Measurements from ENCODE around the gene TWF1.
A peak's percentile ranks its signal among the peaks of the same experiment; 100 is the strongest.
"Not testable (repeated sequence)": the region's sequence is repeated elsewhere in the genome, so short reads cannot be mapped to it uniquely, and the experiment has no call there.

Gene TWF1

DNA sequence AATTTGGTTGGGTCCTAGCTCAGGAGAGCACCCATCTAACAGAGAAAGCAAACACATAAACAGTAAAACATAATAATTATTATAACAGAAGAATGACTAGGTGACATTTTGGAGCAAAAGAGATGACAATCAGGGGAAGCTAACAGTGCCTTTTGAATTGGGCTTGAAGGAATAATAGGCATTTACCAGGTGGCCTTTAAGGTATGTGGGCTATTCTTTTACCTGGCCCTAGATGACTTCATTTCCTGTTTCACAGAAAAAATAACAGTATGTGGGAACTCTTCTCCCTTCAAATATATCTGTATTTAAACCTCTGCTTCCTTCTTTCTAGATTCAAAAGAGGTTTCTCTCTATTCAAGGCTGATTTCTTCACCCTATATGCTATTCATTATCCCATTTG is 43.5 kb downstream of the TWF1 start:
- TF ChIP-seq, protein P1, sequence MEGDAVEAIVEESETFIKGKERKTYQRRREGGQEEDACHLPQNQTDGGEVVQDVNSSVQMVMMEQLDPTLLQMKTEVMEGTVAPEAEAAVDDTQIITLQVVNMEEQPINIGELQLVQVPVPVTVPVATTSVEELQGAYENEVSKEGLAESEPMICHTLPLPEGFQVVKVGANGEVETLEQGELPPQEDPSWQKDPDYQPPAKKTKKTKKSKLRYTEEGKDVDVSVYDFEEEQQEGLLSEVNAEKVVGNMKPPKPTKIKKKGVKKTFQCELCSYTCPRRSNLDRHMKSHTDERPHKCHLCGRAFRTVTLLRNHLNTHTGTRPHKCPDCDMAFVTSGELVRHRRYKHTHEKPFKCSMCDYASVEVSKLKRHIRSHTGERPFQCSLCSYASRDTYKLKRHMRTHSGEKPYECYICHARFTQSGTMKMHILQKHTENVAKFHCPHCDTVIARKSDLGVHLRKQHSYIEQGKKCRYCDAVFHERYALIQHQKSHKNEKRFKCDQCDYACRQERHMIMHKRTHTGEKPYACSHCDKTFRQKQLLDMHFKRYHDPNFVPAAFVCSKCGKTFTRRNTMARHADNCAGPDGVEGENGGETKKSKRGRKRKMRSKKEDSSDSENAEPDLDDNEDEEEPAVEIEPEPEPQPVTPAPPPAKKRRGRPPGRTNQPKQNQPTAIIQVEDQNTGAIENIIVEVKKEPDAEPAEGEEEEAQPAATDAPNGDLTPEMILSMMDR (conservative IDR thresholded peaks at IDR 0.05; ENCODE audit: low read depth), result no peak
- no peak overlapping the region for H3K27ac ChIP-seq
- ChIA-PET POLR2A (ENCODE audit: low non-redundant PET) (no interaction called here), CTCF (interaction anchor here (0.5 to 1.0 kb wide), 4 partner anchors 38 to 1339 kb away, joined by 3 to 4 read pairs (median 4); no protein-coding TSS in a partner anchor)
- no peak for DNase-seq (ENCODE audit: low spot score)

DNA sequence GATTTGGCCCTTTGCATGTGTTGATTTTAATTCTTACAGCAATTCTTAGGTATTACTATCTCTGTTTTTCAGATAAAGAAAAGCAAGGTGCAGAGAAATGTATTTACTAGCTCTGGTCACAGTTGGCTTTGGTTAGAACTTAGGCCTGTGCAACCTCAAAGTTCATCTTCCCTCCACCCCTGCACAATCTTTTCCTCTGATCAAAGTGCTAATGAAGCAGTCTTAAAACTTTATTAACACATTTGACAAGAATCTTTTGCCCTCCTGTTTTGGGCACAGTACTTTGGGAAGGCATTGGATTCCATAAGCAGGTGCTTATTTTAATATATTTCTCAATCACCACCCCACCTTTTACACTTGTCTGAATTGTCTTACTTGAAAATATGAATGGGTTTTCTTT is 44.6 kb downstream of the TWF1 start:
- CTCF ChIA-PET, result no interaction called here
- TF ChIP-seq, protein P1 (conservative IDR thresholded peaks at IDR 0.05; ENCODE audit: low read depth), result no peak
- POLR2A ChIA-PET (ENCODE audit: low non-redundant PET), result no interaction called here
- H3K27ac ChIP-seq, result no peak overlapping the region
- no peak for DNase-seq (ENCODE audit: low spot score)

DNA sequence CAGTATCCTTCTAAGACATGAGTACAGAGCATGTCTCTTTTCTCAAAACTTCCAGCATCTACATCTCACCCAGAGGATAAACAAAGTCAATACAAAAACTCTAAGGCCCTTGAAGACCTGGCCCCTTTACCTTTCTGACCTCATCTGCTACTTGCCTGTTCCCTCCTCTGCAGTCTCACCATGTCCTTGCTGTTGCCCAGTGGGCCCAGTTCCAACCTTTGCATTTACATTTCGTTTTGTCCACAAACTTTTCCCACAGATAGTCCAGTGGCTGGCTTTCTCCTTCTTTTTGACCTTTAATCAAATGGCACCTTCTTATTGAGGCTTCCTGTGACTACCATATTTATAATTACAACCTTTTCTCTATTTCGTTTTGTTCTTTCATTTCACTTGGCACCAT is 45.7 kb downstream of the TWF1 start:
- H3K27ac ChIP-seq, result no peak overlapping the region
- ChIA-PET POLR2A (ENCODE audit: low non-redundant PET) (no interaction called here), CTCF (interaction anchor here (0.6 to 2.2 kb wide), 3 partner anchors 123 to 1102 kb away, joined by 3 to 6 read pairs (median 3); no protein-coding TSS in a partner anchor)
- no peak for DNase-seq (ENCODE audit: low spot score)
- TF ChIP-seq, protein P1 (conservative IDR thresholded peaks at IDR 0.05; ENCODE audit: low read depth), result no peak

DNA sequence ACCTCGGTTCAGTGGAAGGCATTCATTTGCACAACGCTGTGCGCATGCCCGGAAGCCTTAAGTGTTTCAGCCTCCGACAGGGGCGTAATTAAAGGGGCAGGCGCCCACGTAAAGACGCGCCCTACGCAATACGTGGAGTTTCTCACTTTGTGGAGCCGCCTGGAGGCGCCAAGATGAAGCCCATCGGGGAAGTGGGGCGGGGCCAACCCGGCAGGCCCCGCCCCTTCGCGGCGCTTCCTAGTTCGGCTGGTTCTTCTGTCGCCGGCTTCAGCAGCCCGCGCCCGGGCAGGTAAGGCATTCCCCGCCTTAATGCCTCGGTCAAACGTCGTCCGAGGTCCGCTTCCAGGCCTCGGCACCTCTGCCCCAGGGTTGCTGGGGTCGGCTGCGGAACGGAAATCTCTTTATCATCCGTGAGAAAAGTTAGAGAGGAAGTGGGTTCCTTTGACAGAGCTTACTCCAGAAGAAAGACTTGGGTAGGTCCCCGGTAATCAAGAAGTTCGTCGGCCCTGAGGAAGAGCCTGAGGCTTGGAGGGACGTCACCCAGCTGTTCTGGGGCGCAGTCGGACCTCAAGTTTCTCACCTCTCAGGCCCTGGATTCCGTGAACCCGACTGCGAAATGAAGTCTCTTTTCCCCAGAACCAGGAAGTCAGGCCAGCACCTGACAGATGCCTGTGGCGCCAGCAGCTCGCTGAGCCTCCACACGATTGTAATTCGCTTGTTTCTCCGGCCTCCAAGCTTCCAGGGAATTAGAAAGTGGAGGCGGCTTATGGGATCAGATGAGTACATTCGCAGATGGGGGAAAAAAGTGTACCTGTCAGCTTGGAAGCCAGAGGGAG is 47.2 kb downstream of the TWF1 start, which contains the start of the genes IRAK4 and PUS7L:
Gene IRAK4, plus strand, starts transcription at position 224 of the 836 bp plus-strand sequence. CDS start 9,161 bp downstream, outside the sequence.
Gene PUS7L, minus strand, starts transcription at position 63 of the 836 bp plus-strand sequence. CDS start 3,545 bp downstream, outside the sequence.
- POLR2A ChIA-PET (ENCODE audit: low non-redundant PET), result interaction anchor here (0.6 kb wide), 1 partner anchor 765 kb away, joined by 3 read pairs; no protein-coding TSS in a partner anchor

DNA sequence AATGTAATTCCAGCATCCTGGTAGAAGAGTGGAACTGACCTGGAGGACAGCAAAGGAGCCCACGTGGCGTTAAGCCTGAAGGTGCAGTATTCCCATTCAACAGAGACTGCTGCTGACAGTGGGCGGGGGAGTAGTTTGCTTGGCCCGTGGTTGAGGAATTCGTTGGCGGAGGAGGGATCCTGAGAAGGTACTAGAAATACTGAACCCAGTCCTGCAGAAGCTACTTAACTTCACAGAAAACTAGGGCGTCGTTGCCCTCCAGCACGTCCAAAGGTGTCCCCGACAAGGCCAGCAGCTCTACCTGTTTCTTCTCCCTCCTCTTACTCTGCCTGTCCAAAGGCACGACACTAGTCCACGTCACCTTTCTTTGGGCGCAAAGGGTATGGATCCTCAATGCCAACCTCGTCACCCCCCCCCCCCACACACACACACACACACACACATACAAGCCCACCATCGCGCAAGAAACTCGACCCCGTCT is 47.8 kb downstream of the TWF1 start:
- DNase-seq (ENCODE audit: low spot score), result peak; percentile 55
- peak overlapping the region; percentile 89 for H3K27ac ChIP-seq
- CTCF ChIA-PET, result interaction anchor here (0.8 to 2.2 kb wide), 2 partner anchors 126 to 128 kb away, joined by 6 read pairs; no protein-coding TSS in a partner anchor
- TF ChIP-seq, protein P1 (conservative IDR thresholded peaks at IDR 0.05; ENCODE audit: low read depth), result no peak
- POLR2A ChIA-PET (ENCODE audit: low non-redundant PET), result no interaction called here

More for the DNA sequence above, 47.2 kb downstream of the TWF1 start, which contains the start of the genes IRAK4 and PUS7L:
- DNase-seq (ENCODE audit: low spot score), result peak; percentile 95
- peak within 1 kb of the TSS; percentile 89 for H3K27ac ChIP-seq
- TF ChIP-seq, protein P1 (conservative IDR thresholded peaks at IDR 0.05; ENCODE audit: low read depth), result peak; percentile 29; the same call in 1 of the 2 replicates
- CTCF ChIA-PET, result interaction anchor here (0.6 to 2.2 kb wide), 5 partner anchors 47 to 128 kb away, joined by 3 to 6 read pairs (median 4); partner anchors contain the start of gene TWF1

DNA sequence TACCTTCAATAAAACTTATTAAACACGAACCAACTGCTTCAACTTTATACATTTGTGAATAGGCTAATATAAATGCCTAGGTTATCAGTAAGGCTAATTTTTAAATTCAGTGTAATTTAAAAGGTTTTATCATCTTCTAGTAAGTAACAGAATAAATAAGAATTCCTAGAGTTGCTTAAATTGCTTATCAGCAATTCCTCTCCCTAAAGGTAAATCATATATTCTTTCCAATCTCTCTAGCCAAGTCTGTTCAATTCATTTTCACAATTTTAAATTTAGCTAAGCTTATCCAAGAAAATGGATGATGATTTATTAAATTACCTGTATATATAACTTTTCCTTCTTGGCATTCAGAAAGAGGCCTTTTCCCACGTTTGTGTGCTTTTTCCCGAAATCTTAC is 52.1 kb downstream of the TWF1 start:
- CTCF ChIA-PET, result no interaction called here
- H3K27ac ChIP-seq, result no peak overlapping the region
- POLR2A ChIA-PET (ENCODE audit: low non-redundant PET), result no interaction called here
- TF ChIP-seq, protein P1 (conservative IDR thresholded peaks at IDR 0.05; ENCODE audit: low read depth), result no peak
- no peak for DNase-seq (ENCODE audit: low spot score)

DNA sequence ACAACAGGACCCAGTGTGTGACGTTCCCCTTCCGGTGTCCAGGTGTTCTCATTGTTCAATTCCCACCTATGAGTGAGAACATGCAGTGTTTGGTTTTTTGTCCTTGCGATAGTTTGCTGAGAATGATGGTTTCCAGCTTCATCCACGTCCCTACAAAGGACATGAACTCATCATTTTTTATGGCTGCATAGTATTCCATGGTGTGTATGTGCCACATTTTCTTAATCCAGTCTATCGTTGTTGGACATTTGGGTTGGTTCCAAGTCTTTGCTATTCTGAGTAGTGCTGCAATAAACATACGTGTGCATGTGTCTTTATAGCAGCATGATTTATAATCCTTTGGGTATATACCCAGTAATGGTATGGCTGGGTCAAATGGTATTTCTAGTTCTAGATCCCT is 54.8 kb downstream of the TWF1 start:
- POLR2A ChIA-PET (ENCODE audit: low non-redundant PET); H3K27ac ChIP-seq; CTCF ChIA-PET; DNase-seq (ENCODE audit: low spot score): not testable (repeated sequence)
